ENCODE data around the gene SHROOM3.
A peak's percentile ranks its signal among the peaks of the same experiment; 100 is the strongest.

Gene SHROOM3

DNA sequence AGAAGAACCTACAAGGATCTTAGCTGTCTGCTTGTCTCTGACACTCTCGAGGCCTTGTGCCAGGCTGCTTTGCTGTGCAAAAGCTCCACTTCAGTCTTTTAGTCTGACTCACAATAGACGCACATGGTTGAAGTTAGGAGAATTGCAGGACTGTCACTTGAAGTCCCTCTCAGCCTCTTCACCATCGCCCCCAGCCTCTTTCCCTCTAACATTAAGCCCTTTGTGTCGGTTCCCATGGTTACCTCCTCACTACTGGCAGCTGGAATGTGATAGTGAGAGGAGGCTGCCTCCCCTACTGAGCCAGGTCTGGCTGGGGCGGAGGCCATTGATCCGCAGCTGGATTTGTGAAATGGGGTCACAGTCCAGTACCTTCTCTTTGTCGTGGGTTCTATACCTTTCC is 261.1 kb downstream of the SHROOM3 start:
- TF ChIP-seq, protein P1, sequence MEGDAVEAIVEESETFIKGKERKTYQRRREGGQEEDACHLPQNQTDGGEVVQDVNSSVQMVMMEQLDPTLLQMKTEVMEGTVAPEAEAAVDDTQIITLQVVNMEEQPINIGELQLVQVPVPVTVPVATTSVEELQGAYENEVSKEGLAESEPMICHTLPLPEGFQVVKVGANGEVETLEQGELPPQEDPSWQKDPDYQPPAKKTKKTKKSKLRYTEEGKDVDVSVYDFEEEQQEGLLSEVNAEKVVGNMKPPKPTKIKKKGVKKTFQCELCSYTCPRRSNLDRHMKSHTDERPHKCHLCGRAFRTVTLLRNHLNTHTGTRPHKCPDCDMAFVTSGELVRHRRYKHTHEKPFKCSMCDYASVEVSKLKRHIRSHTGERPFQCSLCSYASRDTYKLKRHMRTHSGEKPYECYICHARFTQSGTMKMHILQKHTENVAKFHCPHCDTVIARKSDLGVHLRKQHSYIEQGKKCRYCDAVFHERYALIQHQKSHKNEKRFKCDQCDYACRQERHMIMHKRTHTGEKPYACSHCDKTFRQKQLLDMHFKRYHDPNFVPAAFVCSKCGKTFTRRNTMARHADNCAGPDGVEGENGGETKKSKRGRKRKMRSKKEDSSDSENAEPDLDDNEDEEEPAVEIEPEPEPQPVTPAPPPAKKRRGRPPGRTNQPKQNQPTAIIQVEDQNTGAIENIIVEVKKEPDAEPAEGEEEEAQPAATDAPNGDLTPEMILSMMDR (IDR thresholded peaks at IDR 0.05; ENCODE audit: low read depth, low read length) = no peak
- DNase-seq (ENCODE audit: low read depth in 2 of 2) = no peak

DNA sequence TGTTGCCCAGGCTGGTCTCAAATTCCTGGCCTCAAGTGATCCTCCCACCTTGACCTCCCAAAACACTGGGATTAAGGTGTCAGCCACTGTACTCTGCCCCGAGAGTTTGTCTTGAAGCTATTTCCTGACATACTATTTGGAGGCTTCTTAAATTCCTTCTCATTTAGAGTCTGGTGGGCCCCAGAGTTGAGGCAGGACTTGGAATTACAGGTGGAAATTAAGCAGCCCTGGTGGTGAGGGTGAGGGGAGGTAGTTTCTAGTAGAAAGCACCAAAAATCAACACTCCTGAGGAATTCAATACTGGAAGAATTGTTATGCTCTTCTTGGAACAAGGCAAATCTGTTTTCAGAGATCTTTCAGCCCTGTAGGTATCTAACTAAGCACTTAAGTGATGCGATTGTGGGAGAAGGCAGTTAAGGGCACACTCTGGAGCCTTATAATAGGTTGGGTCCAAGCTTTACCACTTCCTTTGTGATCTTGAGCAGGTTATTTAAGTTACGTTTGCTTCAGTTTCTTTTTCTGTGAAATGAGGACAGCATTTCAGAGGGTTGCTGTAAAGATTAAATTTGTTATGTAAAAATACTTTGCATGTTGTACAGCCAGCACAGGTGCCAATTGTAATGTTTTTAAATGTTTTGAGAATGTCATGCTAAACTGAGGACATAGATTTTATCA is 262.2 kb downstream of the SHROOM3 start:
- no peak overlapping the region for H3K4me3 ChIP-seq (replicated peaks in 1 of 2; ENCODE audit: low read depth in 2 of 2, low read length in 2 of 2)
- no peak for DNase-seq (ENCODE audit: low read depth in 2 of 2)
- TF ChIP-seq, protein P1 (IDR thresholded peaks at IDR 0.05; ENCODE audit: low read depth, low read length) = no peak

More for the DNA sequence above, 261.1 kb downstream of the SHROOM3 start:
- no peak overlapping the region for H3K4me3 ChIP-seq (replicated peaks in 1 of 2; ENCODE audit: low read depth in 2 of 2, low read length in 2 of 2)

DNA sequence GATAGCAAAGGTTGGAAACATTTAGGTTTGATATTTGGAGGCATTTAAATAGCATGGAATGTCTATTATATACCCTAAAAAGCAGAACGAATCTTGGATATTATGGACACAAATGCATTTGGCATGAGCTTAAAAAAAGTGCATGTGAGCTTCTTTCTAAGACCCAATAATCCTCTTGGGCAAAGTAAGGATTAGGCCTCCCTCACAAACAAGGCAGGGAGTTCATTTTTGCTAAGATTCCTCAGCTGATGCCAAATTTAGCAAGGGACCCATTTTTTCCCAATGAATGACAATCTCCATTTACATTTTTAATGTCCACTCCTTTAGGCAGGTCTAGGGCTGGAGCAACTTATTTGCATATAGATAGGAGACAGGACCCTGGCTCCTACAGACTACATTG is 263.1 kb downstream of the SHROOM3 start:
- TF ChIP-seq, protein P1 (IDR thresholded peaks at IDR 0.05; ENCODE audit: low read depth, low read length) = no peak
- no peak for DNase-seq (ENCODE audit: low read depth in 2 of 2)
- no peak overlapping the region for H3K4me3 ChIP-seq (replicated peaks in 1 of 2; ENCODE audit: low read depth in 2 of 2, low read length in 2 of 2)

DNA sequence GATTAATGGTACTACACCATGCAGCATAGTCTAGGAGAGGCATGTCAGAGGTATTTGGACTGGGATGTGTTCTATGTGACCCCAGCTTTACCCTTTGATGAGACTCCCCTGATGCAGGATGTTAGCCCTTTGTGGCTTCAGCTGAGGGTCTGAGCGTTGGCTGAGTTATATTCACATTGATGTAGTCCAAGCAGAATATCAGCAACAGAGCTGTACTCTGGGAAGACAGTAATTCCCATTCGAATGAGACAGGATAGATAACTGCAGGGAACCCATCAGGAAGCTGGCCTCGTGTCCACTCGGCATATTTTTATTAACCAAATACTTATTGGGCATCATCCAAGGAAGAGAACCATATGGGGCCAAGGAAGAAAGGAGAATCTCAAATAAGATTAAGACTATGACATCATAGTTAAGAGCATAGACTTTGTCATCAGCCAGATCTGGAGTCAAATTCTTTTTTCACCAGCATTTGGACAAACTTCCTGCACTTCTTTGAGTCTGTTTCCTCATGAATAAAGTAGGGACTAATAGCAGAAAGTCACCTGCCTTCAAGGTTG is 264.8 kb downstream of the SHROOM3 start:
- peak in 1 of 2 donors; percentile 39 for DNase-seq (ENCODE audit: low read depth in 2 of 2)
- TF ChIP-seq, protein P1 (IDR thresholded peaks at IDR 0.05; ENCODE audit: low read depth, low read length) = no peak
- H3K4me3 ChIP-seq (replicated peaks in 1 of 2; ENCODE audit: low read depth in 2 of 2, low read length in 2 of 2) = no peak overlapping the region

DNA sequence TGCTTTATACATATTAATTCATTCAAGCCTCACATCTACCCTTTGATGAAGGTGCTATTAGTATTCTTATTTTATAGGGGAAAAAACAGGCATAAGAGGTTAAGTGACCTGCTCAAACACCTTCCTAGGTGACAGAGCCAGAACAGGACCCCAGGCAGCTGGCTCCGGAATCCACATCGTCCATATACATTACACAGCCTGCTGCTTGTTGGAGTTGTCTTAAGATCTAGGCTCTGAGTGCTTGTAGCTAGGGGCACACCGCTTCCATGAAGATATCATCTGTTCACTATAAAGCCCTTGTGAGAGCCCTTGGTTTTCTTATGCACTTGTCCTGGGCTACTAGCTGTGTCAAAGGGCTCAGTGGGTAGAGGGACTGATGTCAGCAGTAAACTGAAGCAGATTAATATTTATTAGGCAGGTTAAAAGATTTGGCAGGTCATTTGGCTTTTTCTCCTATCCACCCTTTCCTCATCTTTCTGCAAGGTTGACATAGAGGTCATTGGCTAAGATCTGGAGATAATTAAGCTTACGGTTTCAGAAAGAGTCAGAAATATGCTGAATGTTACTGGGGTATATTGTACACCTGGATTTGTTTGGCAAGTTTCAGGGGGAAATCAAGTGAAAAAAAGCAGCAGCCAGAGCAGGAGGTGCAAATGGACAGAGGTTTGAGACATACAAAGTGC is 267.6 kb downstream of the SHROOM3 start:
- DNase-seq (ENCODE audit: low read depth in 2 of 2) = no peak
- no peak overlapping the region for H3K4me3 ChIP-seq (replicated peaks in 1 of 2; ENCODE audit: low read depth in 2 of 2, low read length in 2 of 2)
- TF ChIP-seq, protein P1 (IDR thresholded peaks at IDR 0.05; ENCODE audit: low read depth, low read length) = no peak

DNA sequence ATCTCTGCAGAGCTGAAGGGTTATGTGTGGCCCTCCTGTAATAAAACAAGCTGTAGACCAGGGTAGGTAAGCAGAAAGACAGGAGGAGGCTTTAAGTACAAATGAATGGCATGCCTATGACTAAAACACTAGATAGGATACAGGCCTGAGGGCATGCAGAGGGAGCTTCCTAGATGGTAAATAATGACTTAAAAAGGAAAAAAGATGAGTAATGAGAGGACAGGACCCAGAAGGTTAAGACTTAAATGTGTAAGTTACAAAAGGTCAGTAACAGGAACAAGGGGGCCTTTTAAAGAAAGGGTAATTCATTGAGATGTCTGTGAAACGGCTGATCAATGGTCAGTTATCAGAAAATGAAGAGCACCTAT is 268.1 kb downstream of the SHROOM3 start:
- DNase-seq (ENCODE audit: low read depth in 2 of 2) = no peak
- no peak overlapping the region for H3K4me3 ChIP-seq (replicated peaks in 1 of 2; ENCODE audit: low read depth in 2 of 2, low read length in 2 of 2)
- TF ChIP-seq, protein P1 (IDR thresholded peaks at IDR 0.05; ENCODE audit: low read depth, low read length) = no peak
